GM13976 (cell line): ENCODE measurements around the gene PC.

Source experiments
- DNase-seq: peaks from one replicate; pipeline ENCODE4 v3.0.0; 2012; ENCODE audit warnings: low spot score
- in situ Hi-C: fragments of 300-500 bp; cut with MboI; formaldehyde crosslinking; loops from one replicate; pipeline ENCODE4 v1.12.0; 2022; ENCODE audit warnings: low sequenced_read_pairs, mixed read lengths, inconsistent platforms; ENCODE audit not compliant: unreplicated experiment
- TF ChIP-seq, protein P1 (sequence below): IDR thresholded peaks from 2 replicates; pipeline ENCODE4 v1.5.1; 2012; ENCODE audit warnings: borderline replicate concordance, mild to moderate bottlenecking; ENCODE audit not compliant: insufficient read depth; ENCODE audit errors: extremely low read depth, missing control alignments, control extremely low read depth

PC gene

DNA sequence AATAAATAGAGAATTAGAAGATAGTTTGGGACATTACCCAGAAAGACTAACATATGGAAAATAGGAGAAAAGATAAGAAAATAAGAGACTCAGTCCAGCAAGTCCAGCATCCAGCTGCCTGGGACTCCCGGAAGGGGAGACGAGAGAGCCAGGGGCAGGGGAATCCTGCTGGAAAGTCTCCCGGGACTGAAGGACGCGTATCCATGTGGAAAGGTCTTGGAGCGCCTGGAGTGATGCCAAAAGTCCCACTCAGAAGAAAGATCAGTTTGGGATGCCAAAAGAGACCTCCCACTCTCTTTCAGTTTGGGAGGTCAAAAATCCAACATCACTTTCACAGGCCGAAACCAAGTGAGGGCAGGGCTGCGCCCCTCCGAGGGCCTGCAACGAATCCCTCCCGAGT, 70.7 kb downstream of the PC start:
- TF ChIP-seq, protein P1, sequence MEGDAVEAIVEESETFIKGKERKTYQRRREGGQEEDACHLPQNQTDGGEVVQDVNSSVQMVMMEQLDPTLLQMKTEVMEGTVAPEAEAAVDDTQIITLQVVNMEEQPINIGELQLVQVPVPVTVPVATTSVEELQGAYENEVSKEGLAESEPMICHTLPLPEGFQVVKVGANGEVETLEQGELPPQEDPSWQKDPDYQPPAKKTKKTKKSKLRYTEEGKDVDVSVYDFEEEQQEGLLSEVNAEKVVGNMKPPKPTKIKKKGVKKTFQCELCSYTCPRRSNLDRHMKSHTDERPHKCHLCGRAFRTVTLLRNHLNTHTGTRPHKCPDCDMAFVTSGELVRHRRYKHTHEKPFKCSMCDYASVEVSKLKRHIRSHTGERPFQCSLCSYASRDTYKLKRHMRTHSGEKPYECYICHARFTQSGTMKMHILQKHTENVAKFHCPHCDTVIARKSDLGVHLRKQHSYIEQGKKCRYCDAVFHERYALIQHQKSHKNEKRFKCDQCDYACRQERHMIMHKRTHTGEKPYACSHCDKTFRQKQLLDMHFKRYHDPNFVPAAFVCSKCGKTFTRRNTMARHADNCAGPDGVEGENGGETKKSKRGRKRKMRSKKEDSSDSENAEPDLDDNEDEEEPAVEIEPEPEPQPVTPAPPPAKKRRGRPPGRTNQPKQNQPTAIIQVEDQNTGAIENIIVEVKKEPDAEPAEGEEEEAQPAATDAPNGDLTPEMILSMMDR = no peak
- in situ Hi-C loops = no loop called here
- DNase-seq = no peak

DNA sequence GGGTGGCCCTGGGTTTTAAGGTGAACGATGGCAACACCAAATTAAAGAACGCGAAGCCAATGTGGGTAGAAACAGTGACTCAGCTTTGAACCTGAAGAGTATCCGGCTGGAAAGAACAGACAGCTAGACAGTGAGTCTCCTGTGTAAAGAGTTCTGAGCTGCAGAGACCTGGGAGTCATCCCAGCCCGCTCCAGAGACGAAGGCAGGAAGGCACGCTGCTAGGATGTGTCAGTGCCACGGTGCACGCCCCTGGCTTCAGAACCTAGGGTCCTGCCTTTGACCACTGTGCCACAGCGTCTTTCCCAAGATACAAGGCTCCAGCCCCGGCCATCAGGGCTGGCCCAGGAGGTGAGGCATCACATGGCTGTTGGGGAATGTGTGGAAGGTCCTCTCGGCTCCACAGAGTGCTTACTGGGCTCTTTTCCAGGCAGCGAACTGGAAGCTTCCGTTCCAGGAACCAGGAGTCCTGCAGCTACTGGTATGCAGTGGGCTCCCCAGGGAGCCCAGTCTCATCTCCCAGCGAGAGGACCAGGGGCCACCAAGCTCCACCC, 71.4 kb downstream of the PC start:
- no peak for DNase-seq
- TF ChIP-seq, protein P1 = no peak
- in situ Hi-C loops = no loop called here

DNA sequence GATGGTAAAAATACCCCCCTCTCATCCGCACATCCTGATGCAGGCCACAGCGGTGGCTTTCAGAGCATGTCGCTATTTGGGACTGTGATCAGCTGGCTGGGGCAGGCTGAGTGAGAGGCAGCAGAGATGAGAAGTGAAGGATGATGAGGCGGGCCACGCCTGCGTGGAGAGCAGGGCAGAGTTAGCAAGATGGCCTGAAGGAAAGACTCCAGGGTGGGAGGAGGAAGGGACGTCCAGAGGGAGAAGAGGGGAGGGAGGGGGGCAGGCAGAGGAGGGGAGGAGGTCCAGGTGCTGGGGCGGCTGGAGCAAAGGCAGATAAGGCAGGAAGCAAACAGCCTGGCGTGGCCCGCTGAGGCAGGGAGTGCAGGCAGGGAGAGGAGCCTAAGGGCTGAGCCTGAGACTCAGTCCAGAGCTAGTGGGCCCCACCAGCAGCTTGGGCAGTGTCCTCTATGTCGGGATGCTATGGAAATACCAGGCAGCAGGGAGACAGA, 72.2 kb downstream of the PC start:
- in situ Hi-C loops = no loop called here
- TF ChIP-seq, protein P1 = no peak
- no peak for DNase-seq

DNA sequence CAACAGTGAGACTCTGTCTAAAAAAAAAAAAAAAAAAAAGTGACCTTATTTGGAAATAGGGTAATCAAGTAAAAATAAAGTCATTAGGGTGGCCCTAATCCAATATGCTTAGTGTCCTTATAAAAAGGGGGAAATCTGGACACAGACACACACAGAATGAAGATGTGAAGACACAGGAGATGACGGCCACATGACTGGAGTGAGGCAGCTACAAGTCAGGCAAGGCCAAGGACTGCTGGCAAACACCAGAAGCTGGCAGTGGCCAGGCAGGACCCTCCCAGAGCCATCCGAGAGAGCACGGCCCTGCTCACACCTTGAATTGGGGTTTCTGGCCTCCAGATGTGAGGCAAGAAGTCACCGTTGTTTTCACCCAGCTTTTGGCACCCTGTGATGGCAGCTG, 72.7 kb downstream of the PC start:
- no peak for DNase-seq
- in situ Hi-C loops = no loop called here
- TF ChIP-seq, protein P1 = no peak

DNA sequence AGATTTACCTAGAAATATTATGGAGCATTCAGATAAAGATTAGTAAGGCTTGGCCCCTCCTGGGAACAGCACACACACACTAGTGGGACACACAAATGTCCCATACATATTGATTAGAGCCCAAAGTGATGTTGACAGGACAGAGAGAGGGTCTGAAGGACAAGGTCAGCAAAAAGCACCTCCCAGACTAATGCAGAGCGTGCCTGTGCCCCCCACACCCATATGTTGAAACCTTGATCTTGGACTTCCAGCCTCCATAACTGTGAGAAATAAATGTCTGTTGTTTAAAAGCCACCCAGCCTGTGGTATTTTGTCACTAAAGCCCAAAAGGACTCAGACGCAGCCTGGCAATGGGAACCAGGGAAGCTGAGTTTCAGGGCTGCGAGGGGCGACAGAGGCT, 73.7 kb downstream of the PC start:
- no peak for DNase-seq
- TF ChIP-seq, protein P1 = no peak
- in situ Hi-C loops = no loop called here

DNA sequence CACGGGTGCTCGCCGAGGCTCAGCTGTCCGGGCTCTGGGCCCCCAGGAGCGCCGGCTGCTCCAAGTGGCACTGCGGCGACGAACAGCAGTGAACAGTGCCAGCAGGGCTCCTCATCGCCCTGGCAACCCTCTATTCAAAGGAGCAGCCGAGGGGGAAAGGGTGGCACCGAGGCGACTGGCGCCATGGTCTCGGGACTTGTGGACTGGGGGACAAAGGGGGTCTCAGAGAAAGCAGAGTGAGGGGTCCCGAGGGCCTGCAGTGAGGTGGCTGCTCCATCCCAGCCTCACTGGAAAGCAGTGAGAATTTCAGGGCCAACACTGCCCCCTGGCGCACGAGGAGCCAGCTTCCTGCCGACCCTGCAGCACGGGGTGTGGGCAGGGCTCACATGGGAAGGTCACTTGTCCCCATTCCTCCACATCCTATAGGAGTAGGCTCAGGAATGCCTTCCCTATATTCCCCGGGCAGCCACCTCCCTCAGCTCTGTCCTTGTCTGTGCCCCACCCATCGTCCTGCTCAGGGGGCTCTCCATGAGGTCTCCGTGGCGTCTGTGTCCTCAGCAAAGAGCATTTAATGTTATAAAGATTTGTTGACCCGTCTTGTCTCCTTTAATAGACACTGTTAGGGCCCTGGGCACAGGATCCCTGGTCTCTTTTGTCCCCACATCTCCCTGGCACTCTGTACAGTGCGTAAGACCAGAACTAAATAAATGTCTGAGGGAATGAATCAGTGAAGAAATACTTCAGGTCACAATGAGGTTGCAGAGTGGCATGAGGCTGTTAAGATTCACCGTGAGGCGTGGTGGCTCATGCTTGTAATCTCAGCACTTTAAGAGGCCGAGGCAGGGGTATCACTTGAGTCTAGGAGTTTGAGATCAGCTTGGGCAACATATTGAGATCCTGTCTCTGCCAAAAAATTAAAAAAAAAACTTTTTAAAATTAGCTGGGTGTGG, 74.9 kb downstream of the PC start:
- in situ Hi-C loops = no loop called here
- TF ChIP-seq, protein P1 = peak; percentile 72
- DNase-seq = peak; percentile 80
